Uterus (tissue), 2 donors: ENCODE measurements around the gene TIMM13.

ENCODE experiments used
- CTCF ChIP-seq, 4 experiments: fragments of 200-600 bp in 2 of 4; fragments of 450-650 bp in 2 of 4; sonication (generic) in 2 of 4; IDR thresholded peaks; one replicate each; pipeline ENCODE4 v1.5.1; 2016 to 2019; ENCODE audit warnings: antibody characterized with exemption in 4 of 4, mild to moderate bottlenecking in 2 of 4, moderate library complexity in 1 of 4
- POLR2A ChIP-seq, 2 donors: fragments of 450-650 bp; IDR thresholded peaks; one replicate each; pipeline ENCODE4 v1.6.1; 2016; ENCODE audit warnings: antibody characterized with exemption in 2 of 2, mild to moderate bottlenecking in 1 of 2, moderate library complexity in 1 of 2

DNA sequence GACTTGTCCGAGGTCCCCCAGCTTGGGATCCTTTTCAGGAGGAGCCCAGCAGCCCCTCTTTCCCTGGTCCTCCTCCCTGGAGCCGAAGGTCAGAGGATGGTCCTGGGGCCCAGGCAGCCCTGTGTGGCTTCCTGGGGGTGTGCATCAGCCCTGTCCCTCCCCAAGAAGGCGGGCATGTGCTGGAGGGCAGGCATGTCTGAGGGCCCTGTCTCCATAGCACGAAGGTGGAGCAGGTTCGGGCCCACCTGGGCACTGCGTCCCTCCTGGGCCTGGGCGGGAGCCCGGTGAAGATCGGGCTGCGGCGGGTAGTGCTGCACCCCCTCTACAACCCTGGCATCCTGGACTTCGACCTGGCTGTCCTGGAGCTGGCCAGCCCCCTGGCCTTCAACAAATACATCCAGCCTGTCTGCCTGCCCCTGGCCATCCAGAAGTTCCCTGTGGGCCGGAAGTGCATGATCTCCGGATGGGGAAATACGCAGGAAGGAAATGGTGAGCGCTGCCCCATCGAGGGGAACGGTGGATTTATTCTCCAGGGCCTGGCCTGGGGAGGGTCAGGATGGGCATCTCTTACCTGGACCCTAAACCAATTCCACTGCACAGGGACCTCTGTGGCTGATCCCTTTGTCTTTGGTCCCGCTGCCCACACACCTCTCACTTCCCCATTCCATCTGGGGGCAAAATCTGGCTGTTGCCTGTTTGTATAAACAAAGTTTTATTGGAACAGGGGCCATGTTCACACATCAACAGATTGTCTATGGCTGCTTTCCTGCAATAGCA is 10.9 kb downstream of the TIMM13 start:
- TF ChIP-seq CTCF (IDR thresholded peaks at IDR 0.05) (no peak), POLR2A (IDR thresholded peaks at IDR 0.05) (no peak)
